ENCODE results near the gene RRP12. TPM values are rescaled to one million over a fixed set of nuclear protein-coding genes. Genes with fewer than 3 reads are reported as not detected.

The RRP12 gene
- polyA plus RNA-seq, 6 donors from 2014 or later = 8.1 to 20.8 (median 15.7) TPM

Other genes with a start within 250 kb of the RRP12 start
- under 1 TPM in 2 of 6 donors, not detected in 4; 0.07 to 0.08 TPM for gene SLIT1, start 215.4 kb downstream of the RRP12 start, polyA plus RNA-seq (ENCODE audit: low read depth in 6 of 6)
- 10 to 100 TPM in 3 of 6 donors, 1 to 10 TPM in 3; 6.2 to 19.3 (median 9.4) TPM for gene ARHGAP19, start 108.7 kb downstream of the RRP12 start, polyA plus RNA-seq (ENCODE audit: low read depth in 6 of 6)
- 10 to 100 TPM in 4 of 6 donors, 1 to 10 TPM in 2; 7.4 to 15.7 (median 10.8) TPM for gene FRAT1, start 82.1 kb downstream of the RRP12 start, polyA plus RNA-seq (ENCODE audit: low read depth in 6 of 6)
- 10 to 100 TPM in 4 of 6 donors, 1 to 10 TPM in 2; 7.0 to 19.1 (median 14.3) TPM for gene FRAT2, start 66.6 kb downstream of the RRP12 start, polyA plus RNA-seq (ENCODE audit: low read depth in 6 of 6)
- 100 to 1,000 TPM; 177 to 263 (median 203) TPM for gene PGAM1, start 24.9 kb upstream of the RRP12 start, polyA plus RNA-seq (ENCODE audit: low read depth in 6 of 6)
- 10 to 100 TPM; 47.3 to 72.0 (median 65.8) TPM for gene EXOSC1, start 44.7 kb upstream of the RRP12 start, polyA plus RNA-seq (ENCODE audit: low read depth in 6 of 6)
- gene ZDHHC16, start 44.8 kb upstream of the RRP12 start, polyA plus RNA-seq (ENCODE audit: low read depth in 6 of 6) = 10 to 100 TPM; 23.2 to 57.2 (median 29.5) TPM
- 10 to 100 TPM; 22.5 to 44.3 (median 26.6) TPM for gene MMS19, start 97.1 kb upstream of the RRP12 start, polyA plus RNA-seq (ENCODE audit: low read depth in 6 of 6)
- gene UBTD1, start 97.6 kb upstream of the RRP12 start, polyA plus RNA-seq (ENCODE audit: low read depth in 6 of 6) = 1 to 10 TPM in 3 of 6 donors, under 1 TPM in 2, not detected in 1; 0.60 to 1.2 (median 1.0) TPM
- gene ANKRD2, start 171.4 kb upstream of the RRP12 start, polyA plus RNA-seq (ENCODE audit: low read depth in 6 of 6) = not detected
- gene HOGA1, start 183.0 kb upstream of the RRP12 start, polyA plus RNA-seq (ENCODE audit: low read depth in 6 of 6) = not detected
- gene C10orf62, start 188.4 kb upstream of the RRP12 start, polyA plus RNA-seq (ENCODE audit: low read depth in 6 of 6) = not detected
- gene MORN4, start 232.2 kb upstream of the RRP12 start, polyA plus RNA-seq (ENCODE audit: low read depth in 6 of 6) = 1 to 10 TPM in 2 of 6 donors, under 1 TPM in 3, not detected in 1; 0.27 to 2.1 (median 0.77) TPM
- gene PI4K2A, start 239.3 kb upstream of the RRP12 start, polyA plus RNA-seq (ENCODE audit: low read depth in 6 of 6) = 1 to 10 TPM; 5.1 to 7.9 (median 6.4) TPM

All from naive B cell (primary cell).